ENCODE results near the gene BDNF.
"Not testable (repeated sequence)": the region's sequence is repeated elsewhere in the genome, so short reads cannot be mapped to it uniquely, and the experiment has no call there.

Gene BDNF

DNA sequence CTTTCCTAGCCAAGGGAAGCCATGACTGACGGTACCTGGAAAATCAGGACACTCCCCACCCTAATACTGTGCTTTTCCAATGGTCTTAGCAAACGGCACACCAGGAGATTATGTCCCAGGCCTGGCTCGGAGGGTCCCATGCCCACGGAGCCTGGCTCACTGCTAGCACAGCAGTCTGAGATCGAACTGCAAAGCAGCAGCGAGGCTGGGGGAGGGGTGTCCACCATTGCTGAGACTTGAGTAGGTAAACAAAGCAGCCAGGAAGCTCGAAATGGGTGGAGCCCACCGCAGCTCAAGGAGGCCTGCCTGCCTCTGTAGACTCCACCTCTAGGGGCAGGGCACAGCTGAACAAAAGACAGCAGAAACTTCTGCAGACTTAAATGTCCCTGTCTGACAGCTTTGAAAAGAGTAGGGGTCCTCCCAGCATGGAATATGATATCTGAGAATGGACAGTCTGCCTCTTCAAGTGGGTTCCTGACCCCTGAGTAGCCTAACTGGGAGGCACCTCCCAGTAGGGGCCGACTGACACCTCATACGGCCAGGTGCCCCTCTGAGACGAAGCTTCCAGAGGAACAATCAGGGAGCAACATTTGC, 34.6 kb downstream of the BDNF start:
- not testable (repeated sequence) for DNase-seq (ENCODE audit: low read depth in 2 of 2)

DNA sequence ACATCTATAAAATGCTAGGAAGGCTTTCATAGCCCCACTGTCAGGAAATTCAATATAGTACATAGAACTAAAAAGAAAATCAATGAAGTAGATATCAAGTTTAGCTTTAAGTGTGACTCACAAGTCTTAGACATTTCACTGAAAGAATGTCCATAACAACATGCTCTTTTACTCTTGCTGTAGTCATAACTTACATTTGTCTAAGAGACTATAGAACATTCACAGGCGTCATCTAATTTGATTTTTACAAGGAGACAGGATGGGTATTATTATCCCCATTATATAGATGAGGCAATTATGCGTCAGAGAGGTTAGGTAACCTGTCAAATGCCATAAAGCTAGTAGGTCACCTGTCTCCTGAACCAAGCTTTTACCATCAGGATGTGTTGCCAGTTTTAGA, 36.9 kb downstream of the BDNF start:
- no peak for DNase-seq (ENCODE audit: low read depth in 2 of 2)

DNA sequence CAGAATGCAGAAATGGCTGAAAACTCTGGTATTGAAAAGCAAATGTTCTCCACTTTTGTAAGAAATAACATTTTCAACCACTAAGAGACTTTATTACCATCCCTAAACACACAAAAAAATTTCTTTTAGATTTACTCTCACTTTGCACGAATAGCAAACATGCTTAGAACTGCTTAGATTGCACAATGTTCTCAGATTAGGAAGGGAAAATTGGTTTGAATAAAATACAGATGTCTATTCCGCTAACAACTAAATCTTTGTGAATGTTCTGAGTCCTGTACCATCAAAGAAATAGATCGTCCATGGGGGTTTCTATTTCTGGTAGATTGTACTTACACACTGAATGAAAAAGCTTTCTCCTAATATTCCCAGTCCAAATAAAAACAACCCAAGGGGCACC, 40.1 kb downstream of the BDNF start:
- no peak for DNase-seq (ENCODE audit: low read depth in 2 of 2)

DNA sequence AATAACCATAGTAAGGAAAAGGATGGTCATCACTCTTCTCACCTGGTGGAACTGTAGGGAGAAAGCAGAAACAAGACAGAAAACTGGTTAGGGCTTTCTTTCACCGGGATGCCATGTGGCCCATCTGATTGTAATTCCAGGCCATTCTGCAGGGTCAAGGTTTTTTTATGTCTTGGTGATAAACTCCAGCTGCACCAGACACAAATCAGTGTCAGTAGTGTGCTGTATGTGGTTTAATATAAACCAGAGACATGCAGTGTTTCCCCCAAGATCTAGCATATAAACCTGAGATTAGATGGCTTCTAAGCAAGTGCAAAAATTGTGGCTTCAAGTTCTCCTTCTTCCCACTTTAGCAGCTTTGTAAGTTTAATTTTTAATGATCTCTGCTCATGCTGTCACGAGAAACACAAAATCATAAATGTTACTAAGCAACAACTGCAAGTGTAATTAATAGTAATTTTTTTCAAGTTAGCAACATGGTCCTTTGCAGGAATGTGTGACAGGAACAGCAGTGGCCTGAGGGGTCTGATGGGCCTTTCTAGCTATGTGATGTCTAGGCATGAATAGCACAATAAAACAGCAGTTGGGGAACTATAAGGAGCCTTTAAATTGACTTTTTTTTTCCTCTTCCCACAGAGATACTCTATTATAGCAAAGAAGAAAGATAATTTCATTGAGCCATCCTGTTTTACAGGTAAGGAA, 41.6 kb downstream of the BDNF start:
- no peak for DNase-seq (ENCODE audit: low read depth in 2 of 2)

DNA sequence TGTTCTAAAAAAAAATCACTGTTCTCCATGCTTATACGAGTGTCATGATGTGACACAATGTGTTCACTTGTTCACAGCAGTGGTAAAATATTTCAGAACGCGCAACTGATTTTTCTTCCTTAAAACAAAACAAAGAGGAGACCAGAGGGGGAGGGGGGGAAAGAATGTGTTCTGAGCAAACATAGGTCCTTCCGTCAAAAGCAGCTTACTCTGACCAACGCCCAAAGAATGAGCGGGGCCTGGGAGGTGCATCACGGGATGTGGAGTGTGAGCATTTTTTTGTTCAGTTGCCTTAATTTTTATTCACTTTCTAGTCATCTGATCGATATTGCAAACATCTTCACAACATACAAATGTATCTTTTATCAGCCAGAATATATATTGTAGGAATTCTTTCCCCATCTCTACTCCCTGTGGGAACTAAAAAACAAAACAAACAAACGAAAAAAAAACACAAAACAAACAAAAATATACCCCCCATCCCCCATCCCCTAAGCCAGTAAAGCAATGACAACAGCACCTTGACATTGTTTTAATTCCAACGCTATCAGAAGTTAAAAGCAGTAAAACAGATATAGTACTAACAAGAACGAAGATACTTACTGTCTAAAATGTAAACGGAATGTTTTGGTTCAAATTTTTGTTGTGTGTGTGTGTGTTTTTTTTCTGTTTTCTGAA, 43.3 kb downstream of the BDNF start:
- no peak for DNase-seq (ENCODE audit: low read depth in 2 of 2)

DNA sequence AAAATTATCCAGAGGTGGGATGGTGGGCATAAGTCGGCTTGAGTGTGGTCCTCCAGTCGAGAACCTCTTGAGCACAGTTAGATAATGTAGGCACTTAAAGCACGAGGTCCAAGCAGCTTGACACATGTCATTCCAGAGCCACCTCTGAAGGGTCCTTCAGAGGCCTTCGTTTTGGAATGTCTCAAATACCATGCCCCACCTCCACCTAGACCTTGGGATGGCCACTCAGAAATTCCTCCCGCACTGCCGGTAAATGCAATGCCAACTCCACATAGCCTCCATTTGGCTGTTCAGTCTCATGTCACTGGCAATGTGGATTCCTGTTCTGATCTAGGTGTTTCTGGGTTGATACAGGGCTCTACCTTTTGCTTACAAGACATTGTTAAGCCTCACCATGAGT, 43.9 kb downstream of the BDNF start:
- DNase-seq (ENCODE audit: low read depth in 2 of 2): no peak

DNA sequence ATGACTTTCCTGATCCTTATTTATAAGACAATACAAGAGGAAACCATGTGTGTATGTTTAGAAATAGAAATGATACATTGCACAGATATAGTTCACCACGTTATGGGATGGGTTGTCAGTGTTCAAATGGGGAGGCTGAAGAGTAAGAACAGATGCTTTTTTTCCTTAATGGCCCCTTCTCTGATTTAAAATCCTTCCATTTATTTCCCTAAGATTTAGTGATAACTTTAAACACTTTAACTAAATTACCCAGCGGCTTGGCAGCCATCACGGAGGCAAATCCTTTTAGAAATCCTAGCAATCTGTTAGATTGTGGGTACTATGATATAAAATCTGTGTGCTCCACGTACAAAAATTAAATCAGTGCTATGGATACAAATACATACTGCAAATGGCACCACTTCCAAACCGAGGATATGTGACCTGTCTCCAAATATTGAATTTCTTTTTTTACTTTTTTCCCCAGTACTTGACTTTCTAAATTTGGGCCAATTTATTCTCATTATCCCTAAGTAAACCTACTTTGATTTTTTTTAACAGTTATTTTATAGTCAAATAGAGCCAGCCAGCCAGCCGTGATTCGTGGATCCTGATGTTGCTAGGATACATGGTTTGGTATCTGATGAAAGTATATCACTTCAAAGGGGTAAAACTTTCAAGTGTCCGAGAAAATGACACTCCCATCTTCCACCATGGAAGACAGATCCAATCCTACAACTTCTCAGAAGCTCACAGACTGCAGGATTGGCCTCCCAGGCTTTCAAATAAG, 46.1 kb downstream of the BDNF start:
- DNase-seq (ENCODE audit: low read depth in 2 of 2): no peak

DNA sequence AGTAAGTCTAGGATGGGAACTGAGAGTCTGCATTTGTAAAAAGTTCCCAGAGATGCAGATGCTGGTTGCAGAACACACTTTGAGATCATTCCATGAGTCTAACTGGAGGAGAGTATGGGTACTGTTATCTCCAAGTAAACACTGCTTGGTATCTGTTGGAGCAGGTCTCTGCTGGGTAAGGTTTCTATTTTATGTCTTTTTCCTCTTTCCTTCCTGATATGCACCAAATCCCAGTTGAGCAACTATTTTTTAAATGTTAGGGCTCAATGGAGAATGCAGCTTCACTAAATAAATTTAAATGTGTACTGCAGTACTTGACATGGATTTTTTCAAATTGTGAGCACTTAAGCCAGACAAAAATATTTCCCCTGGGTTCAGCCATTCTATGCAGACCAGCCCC, 48.5 kb downstream of the BDNF start:
- DNase-seq (ENCODE audit: low read depth in 2 of 2): no peak

DNA sequence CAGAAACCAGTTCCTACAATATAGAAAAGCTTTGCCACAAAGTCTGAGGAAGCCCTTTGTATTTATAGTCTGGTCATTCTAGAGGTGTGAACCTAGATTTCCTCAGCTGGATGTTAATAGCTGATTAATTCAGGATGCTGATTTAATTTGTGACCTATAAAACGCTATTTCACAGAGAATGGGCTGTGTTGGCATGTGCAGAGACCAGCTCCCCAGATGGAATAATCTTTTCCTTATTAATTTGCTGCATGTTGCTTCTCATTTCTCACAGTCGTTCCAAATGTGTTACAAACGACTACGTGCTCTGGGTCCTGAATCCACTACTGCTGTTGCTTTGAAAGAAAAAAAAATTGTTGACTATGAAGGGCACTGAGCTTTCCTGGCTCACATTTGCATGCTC, 49.3 kb downstream of the BDNF start:
- DNase-seq (ENCODE audit: low read depth in 2 of 2): no peak

DNA sequence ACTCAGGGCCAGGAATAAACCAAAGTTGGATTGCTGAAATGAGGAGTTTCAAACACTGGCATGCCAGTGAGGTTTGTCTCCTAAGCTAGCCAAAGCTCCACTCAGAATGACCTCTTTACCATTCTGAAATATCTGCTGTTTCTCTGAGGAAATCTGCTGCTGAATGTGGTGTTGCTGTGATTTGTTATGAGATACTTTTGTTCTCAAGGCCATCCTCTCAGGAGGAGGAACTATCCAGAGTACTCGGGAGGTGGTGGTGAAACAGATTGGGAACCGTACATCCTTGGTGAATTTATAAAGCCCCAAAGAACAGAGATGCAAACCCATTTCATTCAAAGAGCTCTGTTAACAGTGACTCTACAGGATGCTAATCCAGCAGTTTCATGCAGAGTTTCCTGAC, 50.5 kb downstream of the BDNF start:
- DNase-seq (ENCODE audit: low read depth in 2 of 2): no peak

DNA sequence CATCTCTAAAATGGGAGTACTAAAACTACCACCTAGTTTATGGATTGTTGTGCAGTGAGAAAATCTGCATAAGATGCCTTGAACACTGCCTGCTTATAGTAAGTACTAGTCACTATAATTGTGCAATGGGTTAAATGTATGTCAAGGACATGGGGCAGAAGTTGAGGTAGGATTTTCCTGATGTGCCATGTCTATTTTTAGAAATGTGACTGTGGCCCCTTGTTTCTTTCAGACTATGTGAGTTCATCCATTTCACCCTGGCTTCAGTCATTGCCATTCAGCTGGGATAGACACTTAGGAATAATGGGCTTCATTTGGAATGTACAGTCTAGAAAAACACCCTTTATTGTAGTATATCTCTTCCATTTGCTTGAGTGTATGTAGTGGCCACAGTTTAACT, 51.4 kb downstream of the BDNF start:
- no peak for DNase-seq (ENCODE audit: low read depth in 2 of 2)

DNA sequence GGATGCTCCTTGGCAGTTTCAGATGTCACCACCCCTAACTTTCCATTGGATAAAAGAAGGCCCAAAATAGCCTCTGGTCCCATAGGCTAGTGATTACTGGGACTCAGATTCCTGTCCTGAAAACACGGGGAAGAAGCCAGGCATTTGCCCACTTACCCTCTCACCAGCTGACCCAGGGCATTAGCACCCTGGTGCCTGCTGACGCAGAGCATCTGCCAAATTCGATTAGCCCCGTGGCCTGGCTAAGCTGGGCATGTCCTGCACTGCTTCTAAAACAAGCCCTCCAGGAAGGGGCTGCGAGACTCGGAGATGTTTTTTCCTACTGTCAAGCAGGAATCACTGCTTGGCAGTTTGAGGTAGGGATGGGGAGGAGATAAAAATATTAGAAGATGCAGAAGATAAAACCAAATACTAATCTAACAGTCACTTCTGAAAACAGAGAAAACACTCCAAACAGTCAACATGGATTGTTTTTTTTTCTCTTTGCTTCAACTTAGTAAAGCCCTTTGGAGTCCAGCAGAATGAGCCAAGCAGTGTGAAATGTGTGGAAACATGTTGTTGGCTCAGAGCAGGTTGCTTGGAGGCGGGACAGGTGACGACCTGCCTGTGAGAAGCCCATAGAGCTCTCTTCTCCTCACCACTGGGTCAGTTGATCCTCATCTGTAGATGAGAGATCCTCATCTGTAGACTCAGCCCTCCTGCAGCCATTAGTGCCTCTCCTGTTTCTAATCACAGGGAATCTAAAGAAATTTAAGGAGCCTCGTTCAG, 54.0 kb downstream of the BDNF start:
- no peak for DNase-seq (ENCODE audit: low read depth in 2 of 2)

DNA sequence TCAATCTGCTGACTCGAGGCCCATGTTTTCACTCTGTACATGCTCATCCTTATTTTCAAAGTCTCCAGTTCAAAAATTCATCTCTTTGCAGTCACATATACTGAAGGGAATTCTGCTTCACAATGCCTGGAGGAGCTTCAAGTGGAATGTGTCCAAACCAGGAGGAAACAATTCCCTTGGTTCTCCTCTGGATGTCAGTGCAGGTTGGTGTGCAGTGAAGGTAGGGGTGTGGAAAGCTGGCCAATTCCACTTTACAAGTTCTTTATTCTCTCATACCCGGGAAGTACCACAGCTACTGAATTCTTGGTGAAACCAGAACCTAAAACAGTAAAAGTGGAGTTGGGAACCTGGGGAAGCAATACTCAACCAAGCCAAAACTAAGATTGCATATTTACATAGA, 57.3 kb downstream of the BDNF start:
- DNase-seq (ENCODE audit: low read depth in 2 of 2): no peak

DNA sequence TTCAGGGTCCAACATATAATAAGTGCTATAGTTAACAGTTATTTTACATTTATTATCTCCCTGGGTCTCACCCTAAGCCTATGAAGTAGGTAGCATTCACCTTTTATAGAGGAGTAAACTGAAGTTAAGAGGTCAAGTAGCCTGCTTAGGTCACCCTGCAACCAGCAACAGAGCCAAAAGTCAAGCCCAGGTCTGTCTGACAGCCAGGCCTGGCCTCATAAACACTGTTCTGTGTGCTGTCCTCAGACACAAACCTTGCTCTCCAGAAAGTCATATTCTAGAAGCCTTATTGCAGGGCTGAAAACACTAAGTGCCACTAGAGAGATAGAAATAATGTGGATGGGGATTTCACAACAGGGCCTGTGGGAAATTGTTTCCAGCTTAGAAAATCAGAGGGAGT, 59.3 kb downstream of the BDNF start:
- DNase-seq (ENCODE audit: low read depth in 2 of 2): no peak

DNA sequence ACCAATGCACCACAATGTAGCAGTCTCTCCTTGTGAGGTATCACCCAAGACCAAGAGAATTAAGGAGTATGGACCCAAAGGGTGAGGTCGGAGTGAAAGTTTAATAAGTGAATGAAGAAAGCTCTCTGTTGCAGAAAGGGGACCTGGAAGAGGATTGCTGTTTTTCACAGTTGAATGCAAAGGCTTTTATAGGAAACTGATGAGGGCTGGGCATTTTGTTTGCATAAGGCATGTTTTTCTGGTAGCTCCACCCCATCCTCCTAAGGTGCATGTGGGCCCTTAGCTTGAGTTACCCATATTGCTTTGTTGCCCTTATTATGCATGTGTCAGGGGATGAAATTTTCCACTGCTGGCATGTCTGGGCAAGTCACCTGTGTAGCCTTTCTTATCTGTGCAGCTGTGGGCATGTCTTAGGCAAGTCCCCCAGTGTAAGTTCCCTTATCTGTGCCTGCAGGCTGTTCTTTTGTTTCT, 64.7 kb downstream of the BDNF start:
- no peak for DNase-seq (ENCODE audit: low read depth in 2 of 2)

DNA sequence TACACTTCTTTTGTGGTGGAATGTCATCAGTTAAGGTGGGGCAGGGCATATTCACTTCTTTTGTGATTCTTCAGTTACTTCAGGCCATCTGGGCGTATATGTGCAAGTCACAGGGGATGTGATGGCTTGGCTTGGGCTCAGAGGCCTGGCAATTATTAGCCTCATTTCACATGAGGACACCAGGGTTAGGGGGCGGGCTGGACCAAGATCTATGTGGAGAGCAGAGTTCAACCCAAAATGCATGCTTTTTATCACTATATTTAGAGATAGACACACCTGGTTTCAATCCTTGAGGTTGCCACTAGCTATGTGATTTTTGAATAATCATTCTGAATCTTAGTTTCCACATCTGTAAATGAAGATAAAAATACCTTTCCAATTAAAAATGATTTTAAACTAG, 65.5 kb downstream of the BDNF start:
- DNase-seq (ENCODE audit: low read depth in 2 of 2): not testable (repeated sequence)

DNA sequence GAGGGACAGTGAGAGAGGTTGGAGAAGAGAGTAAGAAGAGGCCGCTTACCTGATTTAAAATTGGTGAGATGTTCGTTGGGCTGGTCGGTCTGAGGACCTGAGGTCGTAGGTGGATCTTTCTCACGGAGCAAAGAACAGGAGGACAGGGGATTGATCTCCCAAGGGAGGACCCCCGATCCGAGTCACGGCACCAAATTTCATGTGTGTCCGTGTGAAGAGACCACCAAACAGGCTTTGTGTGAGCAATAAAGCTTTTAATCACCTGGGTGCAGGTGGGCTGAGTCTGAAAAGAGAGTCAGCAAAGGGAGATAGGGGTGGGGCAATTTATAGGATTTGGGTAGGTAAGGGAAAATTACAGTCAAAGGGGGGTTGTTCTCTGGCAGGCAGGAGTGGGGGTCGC, 66.0 kb downstream of the BDNF start:
- DNase-seq (ENCODE audit: low read depth in 2 of 2): not testable (repeated sequence)

DNA sequence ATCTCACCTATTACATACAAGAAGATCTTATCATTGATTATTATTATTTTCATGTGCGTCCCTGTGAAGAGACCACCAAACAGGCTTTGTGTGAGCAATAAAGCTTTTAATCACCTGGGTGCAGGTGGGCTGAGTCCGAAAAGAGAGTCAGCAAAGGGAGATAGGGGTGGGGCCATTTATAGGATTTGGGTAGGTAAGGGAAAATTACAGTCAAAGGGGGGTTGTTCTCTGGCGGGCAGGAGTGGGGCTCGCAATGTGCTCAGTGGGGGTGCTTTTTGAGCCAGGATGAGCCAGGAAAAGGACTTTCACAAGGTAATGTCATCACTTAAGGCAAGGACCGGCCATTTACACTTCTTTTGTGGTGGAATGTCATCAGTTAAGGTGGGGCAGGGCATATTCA, 71.2 kb downstream of the BDNF start:
- not testable (repeated sequence) for DNase-seq (ENCODE audit: low read depth in 2 of 2)

DNA sequence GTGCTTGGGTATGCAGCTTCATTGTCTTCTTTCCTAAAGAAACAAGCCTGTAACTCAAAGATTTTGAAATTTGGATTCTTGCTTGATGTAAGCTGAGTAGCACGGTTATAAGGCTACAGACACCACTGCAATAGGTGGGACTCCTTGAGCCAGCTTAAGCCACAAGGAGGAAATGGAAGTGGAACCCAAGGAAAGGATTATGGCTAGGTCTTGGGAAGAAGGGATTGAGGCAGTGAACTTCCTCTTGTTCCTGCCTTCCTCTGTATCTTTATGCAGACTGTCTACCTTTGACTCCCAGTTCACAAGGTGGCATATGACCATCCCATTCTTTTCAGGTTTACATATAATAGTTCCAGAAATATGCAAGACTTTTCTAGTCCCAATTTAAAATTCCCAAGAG, 72.3 kb downstream of the BDNF start:
- no peak for DNase-seq (ENCODE audit: low read depth in 2 of 2)

DNA sequence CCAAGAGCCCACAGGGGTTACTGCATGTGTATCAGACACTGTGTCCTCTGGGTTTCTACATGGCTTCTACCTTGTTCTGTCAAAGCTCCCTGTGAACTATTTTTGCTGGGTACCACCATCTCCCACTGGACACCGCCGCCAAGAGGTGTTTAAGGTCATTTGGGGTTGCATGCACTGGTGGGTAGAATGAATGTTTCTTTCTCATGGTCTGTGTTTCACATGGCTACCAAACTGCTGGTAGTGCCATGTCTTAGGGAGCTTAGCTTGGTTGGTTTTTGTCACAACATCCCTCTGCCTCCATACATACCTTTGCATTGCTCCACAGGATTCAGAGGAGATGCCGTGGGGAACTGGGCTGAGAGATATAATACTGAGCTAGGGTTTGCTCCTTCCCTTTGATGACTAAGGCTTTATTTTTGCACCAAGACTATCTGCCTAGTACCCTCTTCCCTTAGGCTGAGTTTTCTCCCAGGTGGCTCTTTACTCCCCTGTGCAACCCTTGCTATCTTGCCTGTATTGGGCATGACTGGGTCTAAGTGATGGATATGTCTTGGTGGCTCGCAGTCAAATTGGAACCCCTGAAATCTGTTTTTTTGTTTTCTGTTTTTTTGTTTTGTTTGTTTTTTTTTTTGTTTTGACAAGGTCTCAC, 73.2 kb downstream of the BDNF start:
- no peak for DNase-seq (ENCODE audit: low read depth in 2 of 2)

DNA sequence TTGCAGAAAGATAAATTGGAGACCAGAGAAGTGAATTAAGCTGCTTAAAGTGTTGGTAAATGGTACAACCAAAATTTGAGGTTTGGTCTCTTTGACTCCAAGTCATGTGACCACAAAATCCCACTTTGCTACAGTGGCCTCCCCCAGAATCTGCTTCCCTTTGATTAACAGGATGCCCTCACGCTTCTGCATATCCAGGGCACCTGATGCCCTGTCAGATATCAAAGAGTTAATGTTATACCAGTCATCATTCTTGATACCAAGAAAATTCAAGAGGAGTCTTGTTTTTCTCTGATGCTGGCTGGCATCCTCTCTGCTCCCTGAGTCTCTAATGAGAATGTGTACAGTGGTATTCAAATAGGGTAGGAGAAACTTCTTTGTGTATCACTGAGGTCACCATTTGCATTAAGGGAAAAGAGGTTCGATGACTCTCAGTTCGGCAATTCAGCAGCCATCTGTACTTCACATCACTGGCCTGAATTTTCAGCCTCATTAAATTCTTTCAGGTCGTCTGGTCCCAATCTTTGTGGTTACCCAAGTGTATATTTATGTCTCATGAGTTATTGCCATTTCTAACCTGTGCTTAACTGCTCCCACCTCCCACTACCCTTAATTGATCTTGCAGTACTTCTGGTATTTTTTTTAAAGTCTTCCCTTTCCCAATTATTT, 73.9 kb downstream of the BDNF start:
- DNase-seq (ENCODE audit: low read depth in 2 of 2): no peak
